Measurements from ENCODE around the gene CMSS1.

DNA sequence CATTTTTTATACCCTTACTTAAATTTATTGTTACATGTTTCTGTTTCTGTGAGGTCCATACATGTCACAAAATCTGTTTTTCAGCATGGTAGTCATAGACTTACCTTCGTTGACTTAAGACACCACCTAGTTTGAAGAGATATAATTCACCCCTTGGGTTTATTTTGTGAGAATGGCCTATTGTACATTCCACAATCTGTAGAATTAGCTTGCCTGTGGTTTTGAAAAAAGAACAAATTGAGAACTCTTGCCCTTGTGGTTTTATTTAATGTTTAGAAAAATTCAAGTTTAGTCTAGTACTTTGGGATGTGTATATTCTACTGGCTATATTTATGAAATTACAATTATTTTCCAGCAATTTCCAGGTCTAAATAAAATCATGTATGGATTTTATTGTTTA lies 265.1 kb downstream of the CMSS1 start:
- TF ChIP-seq FOXJ3 (CRISPR knock-in tag; IDR thresholded peaks at IDR 0.05) (no peak), NFIC (IDR thresholded peaks at IDR 0.05; ENCODE audit: borderline replicate concordance) (no peak), TAF1 (IDR thresholded peaks at IDR 0.05; ENCODE audit: borderline replicate concordance, low read depth, low read length) (no peak), JUND (IDR thresholded peaks at IDR 0.05) (no peak), RXRA (IDR thresholded peaks at IDR 0.05; ENCODE audit: borderline replicate concordance, low read depth) (no peak), YY1 (IDR thresholded peaks at IDR 0.05; ENCODE audit: low read depth) (no peak), POLR2AphosphoS5 (IDR thresholded peaks at IDR 0.05; ENCODE audit: low read depth, low read length) (no peak), TCF12 (IDR thresholded peaks at IDR 0.05) (no peak)
- TF ChIP-seq, protein P1, sequence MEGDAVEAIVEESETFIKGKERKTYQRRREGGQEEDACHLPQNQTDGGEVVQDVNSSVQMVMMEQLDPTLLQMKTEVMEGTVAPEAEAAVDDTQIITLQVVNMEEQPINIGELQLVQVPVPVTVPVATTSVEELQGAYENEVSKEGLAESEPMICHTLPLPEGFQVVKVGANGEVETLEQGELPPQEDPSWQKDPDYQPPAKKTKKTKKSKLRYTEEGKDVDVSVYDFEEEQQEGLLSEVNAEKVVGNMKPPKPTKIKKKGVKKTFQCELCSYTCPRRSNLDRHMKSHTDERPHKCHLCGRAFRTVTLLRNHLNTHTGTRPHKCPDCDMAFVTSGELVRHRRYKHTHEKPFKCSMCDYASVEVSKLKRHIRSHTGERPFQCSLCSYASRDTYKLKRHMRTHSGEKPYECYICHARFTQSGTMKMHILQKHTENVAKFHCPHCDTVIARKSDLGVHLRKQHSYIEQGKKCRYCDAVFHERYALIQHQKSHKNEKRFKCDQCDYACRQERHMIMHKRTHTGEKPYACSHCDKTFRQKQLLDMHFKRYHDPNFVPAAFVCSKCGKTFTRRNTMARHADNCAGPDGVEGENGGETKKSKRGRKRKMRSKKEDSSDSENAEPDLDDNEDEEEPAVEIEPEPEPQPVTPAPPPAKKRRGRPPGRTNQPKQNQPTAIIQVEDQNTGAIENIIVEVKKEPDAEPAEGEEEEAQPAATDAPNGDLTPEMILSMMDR (IDR thresholded peaks at IDR 0.05), result no peak
- TF ChIP-seq, protein P2, sequence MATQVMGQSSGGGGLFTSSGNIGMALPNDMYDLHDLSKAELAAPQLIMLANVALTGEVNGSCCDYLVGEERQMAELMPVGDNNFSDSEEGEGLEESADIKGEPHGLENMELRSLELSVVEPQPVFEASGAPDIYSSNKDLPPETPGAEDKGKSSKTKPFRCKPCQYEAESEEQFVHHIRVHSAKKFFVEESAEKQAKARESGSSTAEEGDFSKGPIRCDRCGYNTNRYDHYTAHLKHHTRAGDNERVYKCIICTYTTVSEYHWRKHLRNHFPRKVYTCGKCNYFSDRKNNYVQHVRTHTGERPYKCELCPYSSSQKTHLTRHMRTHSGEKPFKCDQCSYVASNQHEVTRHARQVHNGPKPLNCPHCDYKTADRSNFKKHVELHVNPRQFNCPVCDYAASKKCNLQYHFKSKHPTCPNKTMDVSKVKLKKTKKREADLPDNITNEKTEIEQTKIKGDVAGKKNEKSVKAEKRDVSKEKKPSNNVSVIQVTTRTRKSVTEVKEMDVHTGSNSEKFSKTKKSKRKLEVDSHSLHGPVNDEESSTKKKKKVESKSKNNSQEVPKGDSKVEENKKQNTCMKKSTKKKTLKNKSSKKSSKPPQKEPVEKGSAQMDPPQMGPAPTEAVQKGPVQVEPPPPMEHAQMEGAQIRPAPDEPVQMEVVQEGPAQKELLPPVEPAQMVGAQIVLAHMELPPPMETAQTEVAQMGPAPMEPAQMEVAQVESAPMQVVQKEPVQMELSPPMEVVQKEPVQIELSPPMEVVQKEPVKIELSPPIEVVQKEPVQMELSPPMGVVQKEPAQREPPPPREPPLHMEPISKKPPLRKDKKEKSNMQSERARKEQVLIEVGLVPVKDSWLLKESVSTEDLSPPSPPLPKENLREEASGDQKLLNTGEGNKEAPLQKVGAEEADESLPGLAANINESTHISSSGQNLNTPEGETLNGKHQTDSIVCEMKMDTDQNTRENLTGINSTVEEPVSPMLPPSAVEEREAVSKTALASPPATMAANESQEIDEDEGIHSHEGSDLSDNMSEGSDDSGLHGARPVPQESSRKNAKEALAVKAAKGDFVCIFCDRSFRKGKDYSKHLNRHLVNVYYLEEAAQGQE (IDR thresholded peaks at IDR 0.05; ENCODE audit: low read depth, low read length), result no peak

All from SK-N-SH (cell line).